NCI-H524 treated with DMSO at 0.1 percent for 48 hours (cell line): ENCODE data around the gene GFRA3.
A peak's percentile ranks its signal among the peaks of the same experiment; 100 is the strongest.
"Not testable (repeated sequence)": the region's sequence is repeated elsewhere in the genome, so short reads cannot be mapped to it uniquely, and the experiment has no call there.

Experiments
- DNase-seq: peaks from one replicate; lab custom pipeline; 2025; lab: John Stamatoyannopoulos, UW

GFRA3 gene, protein sequence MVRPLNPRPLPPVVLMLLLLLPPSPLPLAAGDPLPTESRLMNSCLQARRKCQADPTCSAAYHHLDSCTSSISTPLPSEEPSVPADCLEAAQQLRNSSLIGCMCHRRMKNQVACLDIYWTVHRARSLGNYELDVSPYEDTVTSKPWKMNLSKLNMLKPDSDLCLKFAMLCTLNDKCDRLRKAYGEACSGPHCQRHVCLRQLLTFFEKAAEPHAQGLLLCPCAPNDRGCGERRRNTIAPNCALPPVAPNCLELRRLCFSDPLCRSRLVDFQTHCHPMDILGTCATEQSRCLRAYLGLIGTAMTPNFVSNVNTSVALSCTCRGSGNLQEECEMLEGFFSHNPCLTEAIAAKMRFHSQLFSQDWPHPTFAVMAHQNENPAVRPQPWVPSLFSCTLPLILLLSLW

DNA sequence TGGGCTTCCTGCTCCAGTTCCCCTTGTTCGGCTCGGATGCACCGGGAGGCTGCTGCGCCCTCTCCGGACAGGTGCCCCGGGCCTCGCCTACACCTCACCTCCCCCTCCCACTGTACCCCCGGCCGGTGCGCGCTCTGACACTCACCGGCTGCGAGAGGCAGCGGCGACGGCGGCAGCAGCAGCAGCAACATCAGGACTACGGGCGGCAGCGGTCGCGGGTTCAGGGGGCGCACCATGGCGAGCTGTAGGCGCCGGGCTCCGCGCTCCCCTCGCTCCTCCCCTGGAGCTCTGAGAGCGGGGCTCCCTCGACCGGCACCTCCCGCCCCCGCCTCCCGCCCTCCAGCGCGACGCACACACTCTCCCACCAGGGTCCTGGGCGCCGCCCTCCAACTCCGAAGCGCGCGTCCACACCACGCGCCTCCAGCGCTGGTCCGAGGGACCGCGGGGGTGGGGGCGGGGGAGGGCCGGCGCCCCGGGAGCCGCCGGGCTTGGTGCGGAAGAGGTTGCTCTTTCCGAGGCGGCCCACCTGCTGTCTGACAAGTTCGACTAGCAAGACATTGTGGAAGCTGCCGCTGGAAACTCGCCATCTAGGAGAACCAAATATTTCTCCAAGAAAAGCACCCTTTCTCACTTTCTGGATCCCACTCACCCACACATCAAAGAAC lies at the start of gene GFRA3:
TSS of gene GFRA3 (minus strand) at position 433 of the 665 bp plus-strand sequence. CDS start at position 236, 197 bp downstream.
- no peak for DNase-seq

DNA sequence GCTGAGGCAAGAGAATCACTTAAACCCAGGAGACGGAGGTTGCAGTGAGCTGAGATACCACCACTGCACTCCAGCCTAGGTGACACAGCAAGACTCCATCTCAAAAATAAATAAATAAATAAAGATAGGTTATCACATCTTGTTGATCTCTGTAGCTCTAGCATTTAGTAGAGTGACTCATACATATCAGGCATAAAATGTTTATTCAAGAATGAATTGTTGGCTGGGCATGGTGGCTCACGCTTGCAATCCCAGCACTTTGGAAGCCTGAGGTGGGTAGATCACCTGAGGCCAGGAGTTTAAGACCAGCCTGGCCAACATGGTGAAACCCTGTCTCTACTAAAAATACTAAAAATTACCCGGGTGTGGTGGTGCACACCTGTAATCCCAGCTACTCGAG lies 43.8 kb upstream of the GFRA3 start:
- DNase-seq: not testable (repeated sequence)

DNA sequence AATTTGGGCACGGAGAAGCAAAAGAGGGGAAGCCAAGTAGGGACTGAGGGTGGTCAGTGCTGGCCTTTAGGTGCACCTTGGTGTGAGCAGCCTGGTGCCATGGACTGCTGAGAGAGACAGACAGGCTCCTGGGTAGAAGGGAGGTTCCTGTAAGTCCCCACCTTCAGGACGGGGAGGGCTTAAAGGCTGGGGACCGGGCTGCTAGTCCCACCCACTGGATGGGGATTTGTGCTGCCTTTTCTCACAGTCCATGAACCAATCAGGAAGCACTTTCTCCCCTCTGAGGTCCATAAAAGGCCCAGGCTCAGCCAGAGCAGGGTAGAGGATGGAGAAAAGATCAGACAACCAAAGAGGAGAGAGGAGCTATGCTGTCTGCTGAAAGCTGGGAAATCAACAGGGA lies 41.9 kb upstream of the GFRA3 start:
- no peak for DNase-seq

DNA sequence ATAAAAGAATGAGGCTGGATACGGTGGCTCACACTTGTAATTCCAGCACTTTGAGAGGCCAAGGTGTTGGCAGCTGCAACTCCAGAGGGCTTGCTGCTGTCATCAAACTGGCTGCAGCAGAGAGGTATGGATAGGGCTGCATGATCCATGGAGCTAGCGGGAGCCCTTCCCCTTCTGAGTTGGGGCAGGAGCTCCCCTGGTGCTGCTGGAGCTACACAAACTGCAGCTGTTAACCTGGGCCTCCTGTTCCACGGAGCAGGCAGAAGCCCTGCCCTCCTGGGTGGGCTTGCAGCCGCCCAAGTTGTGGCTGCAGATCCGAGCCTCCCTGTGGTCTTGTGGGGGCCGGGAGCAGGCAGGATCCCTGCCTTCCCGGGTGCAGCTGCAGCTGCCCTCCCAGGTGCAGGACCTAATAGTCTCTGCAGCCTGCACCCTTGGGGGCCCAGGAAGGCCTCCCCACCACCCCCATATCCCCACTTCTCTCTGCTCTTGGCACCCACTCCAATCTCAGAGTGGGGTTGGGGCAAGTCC lies 41.4 kb upstream of the GFRA3 start:
- DNase-seq: no peak

DNA sequence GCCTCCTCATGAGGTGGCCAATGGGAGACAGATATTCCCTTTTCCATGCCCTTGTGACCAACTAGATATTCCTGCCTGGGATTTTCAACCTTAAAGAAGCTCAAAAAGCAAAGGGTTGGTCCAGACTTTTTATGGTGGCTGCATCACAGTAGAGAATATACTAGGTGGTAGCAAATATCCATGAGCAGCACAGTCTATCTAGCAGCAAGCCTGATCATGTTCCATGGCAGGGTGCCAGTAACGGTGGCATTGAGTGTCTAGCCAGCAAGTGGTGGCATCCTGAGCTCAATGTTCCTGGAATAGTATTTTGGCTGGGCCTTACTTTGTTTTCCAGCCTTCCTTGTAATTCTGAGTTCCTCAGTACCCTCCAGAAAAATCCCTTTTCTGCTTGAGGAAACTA lies 31.4 kb upstream of the GFRA3 start:
- no peak for DNase-seq

DNA sequence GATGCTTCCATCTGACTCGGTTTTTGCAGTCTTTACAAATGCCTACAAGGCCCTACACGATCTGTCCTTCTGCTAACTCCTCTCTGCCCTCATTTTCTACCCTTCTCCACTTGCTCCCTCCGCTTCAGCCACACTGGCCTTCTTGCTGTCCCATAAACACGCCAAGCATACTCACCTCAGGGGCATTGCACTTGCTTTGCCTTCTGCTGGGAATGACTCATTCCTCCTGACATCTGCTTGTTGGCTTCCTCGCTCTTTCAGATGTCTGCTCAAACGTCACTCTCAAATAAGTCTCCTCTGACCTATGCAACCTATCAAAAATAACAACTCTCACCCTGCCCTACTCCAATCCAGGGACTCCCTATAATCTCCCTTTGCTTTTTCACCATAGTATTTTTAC lies 29.0 kb upstream of the GFRA3 start:
- no peak for DNase-seq

DNA sequence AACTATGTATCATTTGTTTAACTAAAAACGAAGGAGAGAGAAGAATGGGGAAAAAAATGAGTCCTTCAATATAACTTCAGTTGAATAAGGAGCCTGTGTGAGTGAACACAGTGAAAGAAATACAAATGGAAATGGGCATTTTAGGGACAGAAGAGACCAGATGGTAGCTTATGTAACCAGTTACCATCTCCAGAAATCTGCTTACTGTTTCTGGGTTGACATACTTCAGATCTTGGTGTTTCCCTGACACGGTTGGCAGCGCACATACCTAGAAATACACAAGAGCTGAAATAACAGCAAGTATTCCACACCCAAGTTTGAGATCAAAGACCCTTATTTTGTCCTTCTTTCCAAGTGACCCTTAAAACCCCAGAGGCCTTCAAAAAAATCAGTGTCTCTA lies 14.9 kb upstream of the GFRA3 start:
- DNase-seq: no peak

DNA sequence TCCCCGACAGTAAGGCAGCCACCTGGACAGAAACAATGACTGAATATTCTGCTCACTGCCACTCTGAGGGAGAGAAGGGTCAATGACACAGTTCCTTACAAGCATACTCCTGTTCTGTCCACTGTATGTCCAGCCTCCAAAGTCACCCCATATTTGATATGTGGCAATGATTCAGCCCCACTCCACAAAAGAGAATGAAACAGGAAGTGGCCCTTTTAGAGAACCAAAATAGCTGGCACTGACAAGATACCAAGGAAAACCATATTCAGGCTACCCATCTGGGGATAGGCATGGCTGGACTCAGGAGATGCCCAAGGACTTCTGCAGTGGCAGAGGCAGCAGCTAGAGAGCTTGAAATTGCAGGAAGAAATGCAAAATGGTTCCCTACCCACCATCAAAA lies 12.8 kb upstream of the GFRA3 start:
- no peak for DNase-seq

DNA sequence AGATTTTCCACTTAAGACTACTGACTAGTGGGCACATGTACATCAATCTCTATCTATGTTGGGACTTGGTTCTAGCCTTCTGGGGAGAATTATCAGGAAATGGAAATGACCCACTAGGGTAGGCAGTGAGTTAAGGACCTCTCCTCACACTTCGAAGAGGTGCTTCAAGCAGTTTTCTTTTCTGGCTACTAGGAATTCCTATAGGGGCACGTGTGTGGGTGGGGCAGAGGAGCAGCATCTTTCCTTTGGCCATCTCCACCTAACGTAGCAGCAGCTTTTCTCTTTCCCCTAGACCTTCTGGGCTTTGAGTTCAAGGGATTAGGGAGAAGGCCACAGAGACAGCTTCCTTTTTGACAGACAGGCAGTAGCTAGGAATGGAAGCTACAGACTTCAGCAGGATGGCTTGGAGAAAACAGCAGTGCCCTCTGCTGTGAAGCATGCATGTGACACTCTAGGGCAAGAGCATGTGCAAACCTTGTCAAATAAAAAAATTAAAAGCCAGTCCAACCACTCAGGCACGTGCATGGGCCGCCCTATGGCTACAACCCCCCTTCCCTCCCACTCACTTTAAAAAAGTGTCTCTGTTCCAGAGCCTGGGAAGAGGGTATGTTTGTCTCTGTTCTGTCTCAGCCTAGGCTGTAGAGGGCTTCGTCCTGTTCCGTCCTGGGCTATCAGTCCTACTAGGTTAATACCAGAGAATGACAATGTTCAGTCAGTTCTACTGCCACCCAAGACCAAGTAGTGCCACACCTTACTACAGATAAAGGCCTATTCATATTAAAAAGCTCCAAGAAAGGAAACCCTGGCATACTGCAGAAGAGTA lies 8.7 kb upstream of the GFRA3 start:
- DNase-seq: no peak

DNA sequence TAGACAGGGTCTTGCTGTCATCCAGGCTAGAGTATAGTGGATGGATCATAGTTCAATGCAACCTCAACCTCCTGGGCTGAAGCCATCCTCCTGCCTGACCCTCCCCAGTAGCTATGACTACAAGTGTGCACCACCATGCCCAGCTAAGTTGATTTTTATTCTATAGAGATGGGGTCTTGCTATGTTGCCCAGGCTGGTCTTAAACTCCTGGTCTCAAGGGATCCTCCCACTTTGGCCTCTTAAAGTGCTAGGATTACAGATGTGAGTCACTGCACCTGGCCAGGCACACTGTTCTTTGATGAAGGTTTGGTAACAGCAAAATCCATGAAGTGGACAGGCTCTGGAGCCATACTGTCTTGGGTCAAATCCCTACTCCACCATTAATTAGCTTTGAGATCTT lies 6.5 kb upstream of the GFRA3 start:
- no peak for DNase-seq

DNA sequence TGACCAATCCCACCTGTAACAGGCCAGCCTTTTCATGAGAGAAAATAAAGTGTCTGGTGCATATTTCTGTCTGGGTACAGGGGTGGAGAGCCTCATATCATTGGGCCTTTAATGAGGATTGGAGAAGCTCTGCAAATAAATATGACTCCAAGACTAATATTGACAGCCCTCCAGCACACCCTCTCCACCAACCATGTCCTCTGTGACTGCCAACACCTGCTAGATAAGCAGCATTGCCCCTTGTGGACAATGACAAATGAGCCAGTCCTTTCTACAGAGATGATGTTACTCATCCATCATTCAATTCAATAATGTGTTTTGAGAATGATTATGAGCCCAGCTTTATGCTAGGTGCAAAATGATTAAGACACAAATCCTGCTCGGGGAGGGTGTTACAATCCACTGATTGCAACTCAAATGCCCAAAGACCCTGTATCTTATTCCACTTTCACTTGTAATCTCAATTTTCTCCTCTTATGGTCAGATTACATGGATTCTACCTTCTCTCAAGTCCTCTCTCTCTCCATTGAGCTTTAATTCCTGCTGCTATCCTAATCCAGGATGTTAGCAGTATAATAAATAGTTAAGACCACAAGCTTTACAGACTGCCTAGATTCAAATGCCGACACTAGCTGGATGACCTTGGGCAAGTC lies 2.1 kb upstream of the GFRA3 start:
- no peak for DNase-seq

DNA sequence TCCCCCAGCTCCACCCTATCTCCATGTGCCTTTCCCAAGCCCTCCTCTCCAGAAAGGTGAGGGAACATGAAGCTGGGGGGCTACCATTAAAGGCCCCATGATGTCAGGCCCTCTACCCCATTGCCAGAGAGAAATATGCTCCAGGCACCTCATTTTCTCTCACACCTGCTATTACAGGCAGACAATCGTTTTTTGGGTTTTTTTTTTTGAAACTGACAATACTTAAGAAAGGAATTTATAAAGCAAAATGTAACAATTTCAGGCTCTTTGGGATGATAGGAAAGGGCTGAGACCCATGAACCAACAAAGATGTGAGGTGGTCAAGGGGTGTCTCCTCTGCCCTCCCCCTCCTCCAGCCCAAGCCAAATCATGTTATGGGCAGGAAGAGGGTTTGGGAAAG lies 1.5 kb upstream of the GFRA3 start:
- no peak for DNase-seq

DNA sequence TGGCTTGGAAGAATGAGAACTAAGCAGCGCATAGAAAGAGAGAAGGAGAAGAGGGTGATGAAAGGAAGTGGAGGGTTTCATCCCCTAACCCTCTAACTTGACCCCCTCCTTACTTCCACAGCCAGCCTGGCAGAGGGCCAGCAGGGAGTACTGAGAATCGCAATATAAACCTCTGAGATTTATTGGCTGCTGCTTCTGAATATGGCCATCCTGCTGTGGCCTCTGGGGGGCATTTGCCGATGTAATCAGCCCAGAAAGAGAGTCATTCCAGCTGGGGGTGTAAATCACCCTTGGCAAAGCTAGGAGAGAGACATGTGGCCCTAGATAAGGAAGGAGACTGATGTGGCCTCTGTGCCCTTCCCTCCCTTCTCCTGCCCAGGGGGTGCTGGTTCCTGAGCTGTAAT lies 960 bp upstream of the GFRA3 start:
- peak; percentile 27 for DNase-seq

DNA sequence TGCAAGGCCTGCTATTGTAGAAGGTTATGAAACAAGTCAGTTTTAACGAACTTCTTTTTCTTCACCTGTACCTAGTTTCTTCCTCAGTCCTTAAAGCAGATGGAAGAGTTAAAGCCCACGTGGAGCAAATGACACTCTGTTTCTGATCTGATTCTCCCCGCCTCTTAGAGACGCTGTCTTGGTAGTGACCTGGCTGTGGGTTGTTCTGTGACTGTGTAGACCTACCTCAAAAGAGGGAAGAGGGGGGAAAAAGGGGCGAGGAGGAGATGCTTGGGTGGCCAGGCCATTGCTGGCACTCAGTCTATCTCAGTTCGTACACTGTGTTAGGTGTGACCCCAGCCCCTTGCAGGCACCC lies 610 bp downstream of the GFRA3 start:
- DNase-seq: no peak

DNA sequence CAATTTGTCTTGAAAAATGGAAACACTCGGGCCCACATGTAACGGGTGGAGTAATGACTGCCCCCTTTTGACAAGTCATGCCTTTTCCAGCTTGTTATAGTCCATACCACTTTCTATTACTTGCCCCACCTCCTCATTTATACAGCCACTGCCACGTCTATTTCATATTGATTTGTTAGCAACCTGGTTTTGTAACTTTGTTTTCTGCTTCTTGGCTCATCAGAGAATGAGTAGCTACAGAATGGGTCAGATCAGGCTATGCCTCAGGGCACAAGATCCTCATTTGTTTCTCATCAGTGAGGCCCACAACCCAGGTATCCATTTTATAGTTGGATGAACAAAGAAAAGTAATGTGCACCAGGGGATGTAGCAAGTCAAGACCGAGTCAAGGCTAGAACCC lies 1.7 kb downstream of the GFRA3 start:
- DNase-seq: no peak

DNA sequence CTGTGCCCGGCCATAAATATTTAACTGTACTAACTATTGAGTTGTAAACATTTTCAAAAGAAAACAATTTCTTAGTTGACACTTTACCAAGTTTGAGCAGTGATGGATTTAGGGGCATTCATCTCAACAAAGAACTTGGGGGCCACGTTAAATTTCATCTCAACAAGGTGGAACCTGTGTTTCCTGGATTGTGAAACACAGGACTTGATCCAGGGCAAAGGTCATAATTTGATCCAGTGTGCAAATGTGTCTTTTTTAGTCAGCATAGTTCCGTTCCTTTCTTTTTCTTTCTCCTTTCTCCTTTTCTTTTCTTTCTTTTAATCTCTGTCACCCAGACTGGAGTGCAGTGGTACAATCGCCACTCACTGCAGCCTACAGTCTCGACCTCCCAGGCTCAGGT lies 3.1 kb downstream of the GFRA3 start:
- no peak for DNase-seq

DNA sequence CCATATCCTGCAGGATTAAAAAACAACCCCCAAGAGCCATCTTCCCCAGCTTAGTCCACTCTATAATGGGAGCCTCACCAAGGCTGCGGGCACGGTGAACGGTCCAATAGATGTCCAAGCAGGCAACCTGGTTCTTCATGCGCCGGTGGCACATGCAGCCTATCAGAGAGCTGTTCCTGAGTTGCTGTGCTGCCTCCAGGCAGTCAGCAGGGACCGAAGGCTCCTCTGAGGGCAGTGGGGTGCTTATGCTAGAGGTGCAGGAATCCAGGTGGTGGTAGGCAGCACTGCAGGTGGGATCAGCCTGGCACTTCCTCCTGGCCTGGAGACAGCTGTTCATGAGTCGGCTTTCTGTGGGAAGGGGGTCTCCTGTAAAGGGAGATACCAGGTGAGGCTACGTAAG lies 10.2 kb downstream of the GFRA3 start:
- DNase-seq: no peak

DNA sequence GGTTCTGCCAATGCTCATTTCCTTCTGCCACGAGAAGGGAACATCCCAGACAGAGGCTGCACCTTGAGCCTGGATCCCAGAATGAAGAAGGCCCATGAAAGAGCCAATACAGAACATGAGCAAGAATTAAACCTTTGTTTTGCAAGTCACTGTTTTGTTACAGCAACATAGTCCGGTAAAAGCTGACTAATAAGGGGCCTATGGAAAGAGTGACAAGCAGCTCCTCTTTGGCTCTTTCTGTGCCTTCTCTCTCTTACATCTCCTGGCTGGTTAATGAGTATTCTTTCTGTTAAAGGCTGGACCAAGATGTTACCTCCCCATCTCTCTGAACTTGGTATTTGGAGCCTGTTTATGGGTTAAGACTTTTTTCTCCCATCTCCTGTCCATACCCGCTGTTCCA lies 10.8 kb downstream of the GFRA3 start:
- DNase-seq: no peak

DNA sequence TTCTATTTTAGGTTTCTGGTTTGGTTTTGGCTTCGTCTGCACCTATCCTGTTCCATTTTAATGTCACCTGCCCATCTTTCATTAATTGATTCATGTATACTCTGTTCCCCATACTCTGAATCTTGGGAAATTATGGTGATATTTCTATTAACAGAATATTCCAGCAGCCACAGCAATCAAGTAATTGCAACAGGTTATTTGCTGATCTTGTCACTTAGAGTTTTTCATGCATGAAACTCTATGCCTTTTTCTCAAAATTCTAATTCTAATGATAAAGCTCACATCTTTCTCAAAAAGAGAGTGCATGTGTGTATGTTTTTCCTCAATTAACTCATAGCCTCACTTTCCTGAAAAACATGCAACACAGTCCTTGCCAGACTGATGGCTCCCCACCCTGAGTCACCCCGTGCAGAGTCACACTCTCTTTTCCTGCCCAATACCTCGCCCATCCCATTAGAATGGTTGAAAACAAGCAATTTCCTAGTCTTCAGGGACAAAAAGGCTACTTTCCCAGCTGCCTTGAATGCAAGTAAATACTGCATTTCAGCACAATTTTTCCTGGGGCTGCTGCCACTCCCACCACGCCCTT lies 15.6 kb downstream of the GFRA3 start:
- DNase-seq: no peak

DNA sequence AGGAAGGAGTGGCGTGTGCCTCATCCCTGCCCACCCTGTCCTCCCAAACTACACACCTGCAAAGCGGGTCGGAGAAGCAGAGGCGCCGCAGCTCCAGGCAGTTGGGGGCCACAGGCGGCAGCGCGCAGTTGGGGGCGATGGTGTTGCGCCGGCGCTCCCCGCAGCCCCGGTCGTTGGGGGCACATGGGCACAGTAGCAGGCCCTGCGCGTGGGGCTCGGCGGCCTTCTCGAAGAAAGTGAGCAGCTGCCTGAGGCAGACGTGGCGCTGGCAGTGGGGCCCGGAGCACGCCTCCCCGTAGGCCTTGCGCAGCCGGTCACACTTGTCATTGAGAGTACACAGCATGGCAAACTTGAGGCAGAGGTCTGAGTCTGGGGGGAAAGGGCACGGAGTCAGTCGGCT lies 16.8 kb downstream of the GFRA3 start:
- DNase-seq: no peak

DNA sequence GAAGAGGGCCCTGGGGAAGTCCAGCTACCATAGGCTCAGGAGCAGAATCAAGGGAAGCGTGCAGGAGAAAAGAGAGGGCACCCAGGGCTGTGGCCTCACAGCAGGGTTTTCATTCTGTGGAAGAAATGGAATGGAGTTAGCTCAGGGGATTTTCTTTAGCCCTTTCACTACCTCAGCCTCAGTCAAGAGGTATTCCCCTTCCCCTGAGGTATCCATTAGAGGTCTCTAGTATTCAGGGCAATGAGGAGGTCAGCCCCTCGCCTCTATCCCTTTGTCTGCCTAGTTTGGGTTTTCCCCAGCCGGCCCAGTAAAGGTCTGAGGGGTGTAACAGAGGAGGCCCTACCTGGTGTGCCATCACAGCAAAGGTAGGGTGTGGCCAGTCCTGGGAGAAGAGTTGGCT lies 21.5 kb downstream of the GFRA3 start:
- no peak for DNase-seq

DNA sequence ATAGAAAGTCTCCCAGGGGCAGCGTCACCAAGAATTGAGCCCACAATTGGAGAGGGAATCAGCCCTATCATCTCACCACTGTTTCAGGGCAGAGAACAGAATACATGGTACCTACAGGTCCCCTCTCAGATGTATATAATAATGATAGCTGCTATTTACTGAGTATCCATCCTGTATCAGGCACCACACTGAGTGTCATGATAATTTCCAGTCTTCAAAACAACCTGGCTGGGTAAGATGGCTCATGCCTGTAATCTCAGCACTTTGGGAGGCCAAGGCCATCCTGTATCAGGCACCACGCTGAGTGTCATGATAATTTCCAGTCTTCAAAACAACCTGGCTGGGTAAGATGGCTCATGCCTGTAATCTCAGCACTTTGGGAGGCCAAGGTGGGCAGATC lies 26.6 kb downstream of the GFRA3 start:
- not testable (repeated sequence) for DNase-seq
